ENCODE measurements around the gene KLC3.

DNA sequence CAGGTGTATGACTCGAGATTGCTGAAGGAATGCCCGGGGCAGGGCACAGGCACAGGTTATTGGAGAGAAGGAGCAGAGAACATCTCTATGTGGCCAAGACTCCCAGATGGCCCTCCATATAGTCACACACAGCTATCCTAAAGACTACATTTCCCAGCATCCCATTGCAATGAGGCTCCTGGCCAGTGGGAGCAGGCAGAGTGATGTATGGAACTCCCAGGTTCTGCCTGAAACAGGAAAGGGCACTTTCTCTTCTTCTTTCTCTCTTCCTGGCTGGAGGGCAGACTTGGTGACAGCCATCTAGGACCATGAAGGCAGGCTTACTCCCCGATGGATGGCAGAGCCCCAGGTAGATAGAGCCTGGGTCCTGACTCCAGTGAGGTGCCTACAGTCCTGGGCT, 50.8 kb downstream of the KLC3 start:
- TF ChIP-seq, protein P1, sequence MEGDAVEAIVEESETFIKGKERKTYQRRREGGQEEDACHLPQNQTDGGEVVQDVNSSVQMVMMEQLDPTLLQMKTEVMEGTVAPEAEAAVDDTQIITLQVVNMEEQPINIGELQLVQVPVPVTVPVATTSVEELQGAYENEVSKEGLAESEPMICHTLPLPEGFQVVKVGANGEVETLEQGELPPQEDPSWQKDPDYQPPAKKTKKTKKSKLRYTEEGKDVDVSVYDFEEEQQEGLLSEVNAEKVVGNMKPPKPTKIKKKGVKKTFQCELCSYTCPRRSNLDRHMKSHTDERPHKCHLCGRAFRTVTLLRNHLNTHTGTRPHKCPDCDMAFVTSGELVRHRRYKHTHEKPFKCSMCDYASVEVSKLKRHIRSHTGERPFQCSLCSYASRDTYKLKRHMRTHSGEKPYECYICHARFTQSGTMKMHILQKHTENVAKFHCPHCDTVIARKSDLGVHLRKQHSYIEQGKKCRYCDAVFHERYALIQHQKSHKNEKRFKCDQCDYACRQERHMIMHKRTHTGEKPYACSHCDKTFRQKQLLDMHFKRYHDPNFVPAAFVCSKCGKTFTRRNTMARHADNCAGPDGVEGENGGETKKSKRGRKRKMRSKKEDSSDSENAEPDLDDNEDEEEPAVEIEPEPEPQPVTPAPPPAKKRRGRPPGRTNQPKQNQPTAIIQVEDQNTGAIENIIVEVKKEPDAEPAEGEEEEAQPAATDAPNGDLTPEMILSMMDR (IDR thresholded peaks at IDR 0.05; ENCODE audit: borderline replicate concordance, extremely low read depth, low read length, poor library complexity, severe bottlenecking), result no peak
- no peak for TF ChIP-seq EZH2 (IDR thresholded peaks at IDR 0.05; ENCODE audit: borderline replicate concordance, low read depth, low read length, severe bottlenecking)
